ENCODE measurements around the gene ANK3. TPM values are rescaled to one million over a fixed set of nuclear protein-coding genes. Genes with fewer than 3 reads are reported as not detected.

Gene ANK3
- total and polyA plus RNA-seq, 2 donors (not counting 3 experiments of a cell fraction or from before 2014, with no cell fraction given): 0.88 to 8.5 TPM

DNA sequence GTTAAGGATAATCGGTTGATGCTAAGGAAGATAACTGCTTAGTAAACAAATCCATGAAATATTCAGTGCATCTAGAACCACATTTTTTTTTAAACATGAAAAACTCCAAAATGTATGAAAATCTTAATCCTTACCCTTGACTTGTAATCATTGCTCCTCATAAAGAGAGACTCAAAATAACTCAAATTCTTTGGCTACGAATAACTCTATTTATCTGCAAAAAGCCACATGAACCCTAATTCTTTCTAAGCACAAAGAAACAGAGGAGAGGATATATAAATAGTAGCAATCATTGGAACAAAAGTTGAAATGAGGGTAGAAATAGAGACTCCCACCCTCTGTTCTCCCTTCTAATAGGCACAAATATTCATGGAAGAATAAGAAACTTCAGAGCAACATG lies 40.2 kb downstream of the ANK3 start:
- no peak for DNase-seq (ENCODE audit: low read depth, low spot score)
- H3K9ac ChIP-seq (replicated peaks; ENCODE audit: extremely low read depth, insufficient read depth, low read length): no peak overlapping the region
- TF ChIP-seq JUN (IDR thresholded peaks at IDR 0.05; ENCODE audit: borderline replicate concordance, insufficient read depth, insufficient read length, low read depth): no peak
- TF ChIP-seq FOS (IDR thresholded peaks at IDR 0.05; ENCODE audit: borderline replicate concordance, insufficient read depth, low read length): no peak
- no peaks in the 10 kb centered on the region for H3K9me1 ChIP-seq (replicated peaks; ENCODE audit: control insufficient read depth, extremely low read depth, insufficient read depth, low read length)
- ChIA-PET POLR2A (no interaction called here), CTCF (interaction anchor here (1.4 to 1.6 kb wide), 3 partner anchors 10 to 35 kb away, joined by 4 to 5 read pairs (median 5); no protein-coding TSS in a partner anchor)
- no peaks in the 10 kb centered on the region for H3K9me3 ChIP-seq (replicated peaks; ENCODE audit: control insufficient read depth, insufficient read depth, low read length)
- H3K27ac ChIP-seq (ENCODE audit: insufficient read depth, low read depth, low read length): no peak overlapping the region
- dilution Hi-C loops (cut with MboI; ENCODE audit: extremely low pct_ligation_motif_present, low sequenced_read_pairs) (no loop called here), intact Hi-C loops (cut with micrococcal nuclease) (no loop called here)
- no TSS peak for BruUV-seq (replicated peaks)
- FAIRE-seq: no peak
- H3K4me1 ChIP-seq (ENCODE audit: control insufficient read depth, extremely low read depth, insufficient read depth, low read length): no peaks in the 10 kb centered on the region
- H3K4me2 ChIP-seq (ENCODE audit: insufficient read depth, low read length): no peak overlapping the region
- no peak overlapping the region for H3K4me3 ChIP-seq (replicated peaks in 1 of 3; ENCODE audit: insufficient read depth in 1 of 3, low read depth in 1 of 3, low read length in 3 of 3)
- H2AFZ ChIP-seq (ENCODE audit: low read depth, low read length): no peak overlapping the region
- no peaks in the 10 kb centered on the region for H3K27me3 ChIP-seq (ENCODE audit: control insufficient read depth in 2 of 2, insufficient read depth in 2 of 2, low read length in 2 of 2)
- no peaks in the 10 kb centered on the region for H4K20me1 ChIP-seq (replicated peaks; ENCODE audit: control insufficient read depth, extremely low read depth, insufficient read depth, low read length)
- no peaks in the 10 kb centered on the region for H3K79me2 ChIP-seq (ENCODE audit: control insufficient read depth, insufficient read depth, low read length)
- no peaks in the 10 kb centered on the region for H3K36me3 ChIP-seq (ENCODE audit: control insufficient read depth in 2 of 2, extremely low read depth in 1 of 2, insufficient read depth in 2 of 2, low read length in 2 of 2)

DNA sequence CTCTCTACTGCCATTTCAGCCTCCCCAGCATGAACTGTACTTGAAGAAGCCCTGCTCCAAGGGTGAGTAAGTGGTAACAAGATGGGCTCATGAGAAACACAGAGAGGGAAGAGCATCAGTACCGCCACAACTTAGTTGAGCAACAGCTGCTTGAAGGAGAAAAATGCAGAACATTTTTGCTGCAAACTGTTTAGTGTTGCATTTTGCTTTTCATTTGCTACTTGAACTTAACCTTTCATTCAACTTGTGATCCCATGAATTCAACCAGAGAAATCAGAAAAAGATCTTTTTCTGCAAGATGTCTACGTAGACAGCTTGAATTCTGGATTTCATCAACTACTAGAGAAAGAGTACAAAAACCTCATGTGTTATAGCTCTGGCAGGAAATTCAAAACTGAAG lies 40.7 kb downstream of the ANK3 start:
- Histone ChIP-seq H3K36me3 (ENCODE audit: control insufficient read depth in 2 of 2, extremely low read depth in 1 of 2, insufficient read depth in 2 of 2, low read length in 2 of 2) (no peaks in the 10 kb centered on the region), H3K9ac (replicated peaks; ENCODE audit: extremely low read depth, insufficient read depth, low read length) (no peak overlapping the region), H3K9me3 (replicated peaks; ENCODE audit: control insufficient read depth, insufficient read depth, low read length) (no peaks in the 10 kb centered on the region), H2AFZ (ENCODE audit: low read depth, low read length) (no peak overlapping the region), H3K27ac (ENCODE audit: insufficient read depth, low read depth, low read length) (no peak overlapping the region), H3K4me2 (ENCODE audit: insufficient read depth, low read length) (no peak overlapping the region), H3K27me3 (ENCODE audit: control insufficient read depth in 2 of 2, insufficient read depth in 2 of 2, low read length in 2 of 2) (no peaks in the 10 kb centered on the region), H3K79me2 (ENCODE audit: control insufficient read depth, insufficient read depth, low read length) (no peaks in the 10 kb centered on the region), H3K4me3 (replicated peaks in 1 of 3; ENCODE audit: insufficient read depth in 1 of 3, low read depth in 1 of 3, low read length in 3 of 3) (no peak overlapping the region), H4K20me1 (replicated peaks; ENCODE audit: control insufficient read depth, extremely low read depth, insufficient read depth, low read length) (no peaks in the 10 kb centered on the region), H3K4me1 (ENCODE audit: control insufficient read depth, extremely low read depth, insufficient read depth, low read length) (no peaks in the 10 kb centered on the region), H3K9me1 (replicated peaks; ENCODE audit: control insufficient read depth, extremely low read depth, insufficient read depth, low read length) (no peaks in the 10 kb centered on the region)
- FAIRE-seq: no peak
- ChIA-PET CTCF (interaction anchor here (1.4 kb wide), 1 partner anchor 11 kb away, joined by 5 read pairs; no protein-coding TSS in a partner anchor), POLR2A (no interaction called here)
- no peak for DNase-seq (ENCODE audit: low read depth, low spot score)
- TF ChIP-seq EZH2 (IDR thresholded peaks at IDR 0.05; ENCODE audit: borderline replicate concordance, low read depth, low read length, severe bottlenecking): no peak
- TF ChIP-seq, protein P1, sequence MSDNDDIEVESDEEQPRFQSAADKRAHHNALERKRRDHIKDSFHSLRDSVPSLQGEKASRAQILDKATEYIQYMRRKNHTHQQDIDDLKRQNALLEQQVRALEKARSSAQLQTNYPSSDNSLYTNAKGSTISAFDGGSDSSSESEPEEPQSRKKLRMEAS (IDR thresholded peaks at IDR 0.05; ENCODE audit: insufficient read depth, insufficient read length): no peak
- TF ChIP-seq POLR2AphosphoS5 (IDR thresholded peaks at IDR 0.05; ENCODE audit: insufficient read depth, low read depth, low read length): no peak
- TF ChIP-seq GATA2 (IDR thresholded peaks at IDR 0.05; ENCODE audit: insufficient read depth, insufficient read length, low read depth, low read length): no peak
- TF ChIP-seq MYC (IDR thresholded peaks at IDR 0.05; ENCODE audit: low read depth, low read length): no peak
- no peak for TF ChIP-seq POLR2A (IDR thresholded peaks at IDR 0.05; ENCODE audit: low read depth, low read length)
- TF ChIP-seq, protein P2, sequence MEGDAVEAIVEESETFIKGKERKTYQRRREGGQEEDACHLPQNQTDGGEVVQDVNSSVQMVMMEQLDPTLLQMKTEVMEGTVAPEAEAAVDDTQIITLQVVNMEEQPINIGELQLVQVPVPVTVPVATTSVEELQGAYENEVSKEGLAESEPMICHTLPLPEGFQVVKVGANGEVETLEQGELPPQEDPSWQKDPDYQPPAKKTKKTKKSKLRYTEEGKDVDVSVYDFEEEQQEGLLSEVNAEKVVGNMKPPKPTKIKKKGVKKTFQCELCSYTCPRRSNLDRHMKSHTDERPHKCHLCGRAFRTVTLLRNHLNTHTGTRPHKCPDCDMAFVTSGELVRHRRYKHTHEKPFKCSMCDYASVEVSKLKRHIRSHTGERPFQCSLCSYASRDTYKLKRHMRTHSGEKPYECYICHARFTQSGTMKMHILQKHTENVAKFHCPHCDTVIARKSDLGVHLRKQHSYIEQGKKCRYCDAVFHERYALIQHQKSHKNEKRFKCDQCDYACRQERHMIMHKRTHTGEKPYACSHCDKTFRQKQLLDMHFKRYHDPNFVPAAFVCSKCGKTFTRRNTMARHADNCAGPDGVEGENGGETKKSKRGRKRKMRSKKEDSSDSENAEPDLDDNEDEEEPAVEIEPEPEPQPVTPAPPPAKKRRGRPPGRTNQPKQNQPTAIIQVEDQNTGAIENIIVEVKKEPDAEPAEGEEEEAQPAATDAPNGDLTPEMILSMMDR (IDR thresholded peaks at IDR 0.05; ENCODE audit: extremely low read depth in 1 of 2, insufficient read depth in 1 of 2, low read depth in 1 of 2, low read length in 2 of 2): no peak
- no peak for TF ChIP-seq FOS (IDR thresholded peaks at IDR 0.05; ENCODE audit: borderline replicate concordance, insufficient read depth, low read length)
- TF ChIP-seq JUN (IDR thresholded peaks at IDR 0.05; ENCODE audit: borderline replicate concordance, insufficient read depth, insufficient read length, low read depth): no peak
- no TSS peak for BruUV-seq (replicated peaks)
- intact Hi-C loops (cut with micrococcal nuclease) (no loop called here), dilution Hi-C loops (cut with MboI; ENCODE audit: extremely low pct_ligation_motif_present, low sequenced_read_pairs) (no loop called here)
